Measurements from ENCODE around the gene SLC16A2. TPM values are rescaled to one million over a fixed set of nuclear protein-coding genes. Genes with fewer than 3 reads are reported as not detected.

Gene SLC16A2
- 19.7 to 22.8 TPM (median 20.8 TPM) in 5 replicates for total RNA-seq (2022; extraction: Qiagen RNA extraction)

GRCh38 chrX:74421036-74421739, at the start of gene SLC16A2:
SLC16A2 (plus strand) TSS chrX:74421493; CDS start chrX:74421638, 145 bp downstream.

Other genes starting within 250 kb of the SLC16A2 start
- not detected in 5 replicates for gene ZCCHC13, start 117.3 kb upstream of the SLC16A2 start, total RNA-seq (2022; extraction: Qiagen RNA extraction)
- gene RLIM, start 193.1 kb downstream of the SLC16A2 start, total RNA-seq (2022; extraction: Qiagen RNA extraction), result 14.6 to 23.3 TPM (median 20.1 TPM) in 5 replicates

Measured in A549 treated with dexamethasone at 1 μM for 4 hours (cell line).